GM12878 (cell line): ENCODE results near the gene TCF7L1. TPM values are rescaled to one million over a fixed set of nuclear protein-coding genes. Genes with fewer than 3 reads are reported as not detected.

ENCODE experiments used
- ATAC-seq: fragments of 200-7000 bp; cut with Tn5 transposase; 3 replicates; pipeline ENCODE4 v1.9.1; 2020; ENCODE audit warnings: mild to moderate bottlenecking, moderate library complexity
- BruUV-seq: library from RNA; stranded (reverse); fragments of 400-500 nt; replicated peaks from 2 replicates; lab custom pipeline; 2021; lab: Mats Ljungman, UMichigan
- CTCF ChIA-PET: fragments of 300-600 bp; sonication (Branson Sonifier 250); formaldehyde crosslinking; extraction: SDS; loops from one replicate; lab custom pipeline; 2021; ENCODE audit warnings: inconsistent platforms; lab: Yijun Ruan, JAX
- POLR2A ChIA-PET: fragments of 350-600 bp; formaldehyde crosslinking; extraction: SDS; loops from one replicate; lab custom pipeline; 2021; ENCODE audit warnings: inconsistent platforms; lab: Charles Lee
- RAD21 ChIA-PET: fragments of 300-600 bp; sonication (Branson Sonifier 250); formaldehyde crosslinking; loops from one replicate; lab custom pipeline; 2023; ENCODE audit warnings: antibody characterized with exemption; ENCODE audit not compliant: unreplicated experiment; lab: Charles Lee
- SMC1A ChIA-PET: fragments of 300-600 bp; sonication (Branson Sonifier 250); formaldehyde crosslinking; loops from one replicate; lab custom pipeline; 2023; ENCODE audit not compliant: unreplicated experiment, uncharacterized antibody; lab: Charles Lee
- DNase-seq: peaks from one replicate; pipeline ENCODE4 v3.0.0-alpha.2; 2011; ENCODE audit warnings: low read depth, low spot score
- FAIRE-seq: peaks from 3 replicates; lab custom pipeline; 2011; peaks lifted over from hg19 to GRCh38; lab: Jason Lieb, UNC
- H2AFZ ChIP-seq: 2 replicates; pipeline ENCODE4 v1.6.0; 2011; ENCODE audit warnings: low read depth, low read length, control low read depth; ENCODE audit not compliant: control insufficient read depth
- H3K27ac ChIP-seq: 2 replicates; pipeline ENCODE4 v1.5.1; 2011; ENCODE audit warnings: control low read depth; ENCODE audit not compliant: control insufficient read depth, insufficient read depth
- H3K27me3 ChIP-seq, 2 experiments: replicated peaks in 1 of 2; 2 replicates each; pipeline versions ENCODE4 v1.6.0 to v1.6.1; 2011; ENCODE audit warnings: low read length in 1 of 2; ENCODE audit not compliant: control insufficient read depth in 2 of 2, insufficient read depth in 2 of 2
- H3K36me3 ChIP-seq, 2 experiments: 2 replicates each; pipeline ENCODE4 v1.5.1; 2011; ENCODE audit warnings: low read length in 1 of 2; ENCODE audit not compliant: control insufficient read depth in 2 of 2, insufficient read depth in 2 of 2
- H3K4me1 ChIP-seq: 2 replicates; pipeline ENCODE4 v1.6.1; 2011; ENCODE audit warnings: mild to moderate bottlenecking, low read length, moderate library complexity, mixed read lengths; ENCODE audit not compliant: control insufficient read depth, insufficient read depth
- H3K4me2 ChIP-seq: 2 replicates; pipeline ENCODE4 v1.6.0; 2011; ENCODE audit warnings: control low read depth; ENCODE audit not compliant: control insufficient read depth, insufficient read depth
- H3K4me3 ChIP-seq: fragments of 200-600 bp; sonication (generic); 2 replicates; pipeline ENCODE4 v1.5.1; 2016
- H3K79me2 ChIP-seq: 2 replicates; pipeline ENCODE4 v1.6.0; 2011; ENCODE audit warnings: low read length; ENCODE audit not compliant: control insufficient read depth, insufficient read depth
- H3K9ac ChIP-seq: 2 replicates; pipeline ENCODE4 v1.8.0; 2011; ENCODE audit warnings: low read length, control low read depth, mixed read lengths; ENCODE audit not compliant: control insufficient read depth, insufficient read depth
- H3K9me3 ChIP-seq: replicated peaks from 3 replicates; pipeline ENCODE4 v1.5.1; 2011; ENCODE audit warnings: mild to moderate bottlenecking, low read length; ENCODE audit not compliant: control insufficient read depth, insufficient read depth
- H4K20me1 ChIP-seq: 2 replicates; pipeline ENCODE4 v1.6.0; 2011; ENCODE audit not compliant: control insufficient read depth, insufficient read depth
- BACH1 ChIP-seq: fragments of 450-650 bp; IDR thresholded peaks from 2 replicates; pipeline ENCODE4 v1.6.1; 2017; ENCODE audit warnings: mild to moderate bottlenecking, borderline replicate concordance
- CHD1 ChIP-seq: IDR thresholded peaks from 2 replicates; pipeline ENCODE4 v1.6.1; 2012; ENCODE audit warnings: low read depth, low read length, improper control_type of control experiment
- RAD51 ChIP-seq: fragments of 450-650 bp; IDR thresholded peaks from 2 replicates; pipeline ENCODE4 v1.6.1; 2016; ENCODE audit warnings: moderate library complexity, mild to moderate bottlenecking, inconsistent platforms
- RUNX3 ChIP-seq: IDR thresholded peaks from 2 replicates; pipeline ENCODE4 v1.6.1; 2012; ENCODE audit warnings: low read length, inconsistent platforms
- TCF7 ChIP-seq: IDR thresholded peaks from 2 replicates; pipeline ENCODE4 v1.6.1; 2014; ENCODE audit warnings: antibody characterized with exemption, borderline replicate concordance
- ZBTB40 ChIP-seq: fragments of 450-650 bp; IDR thresholded peaks from 2 replicates; pipeline ENCODE4 v1.6.1; 2016; ENCODE audit warnings: mild to moderate bottlenecking, moderate library complexity, borderline replicate concordance
- WGBS: methylation state at CpG from one replicate; pipeline ENCODE4 v1.1.6; 2016; ENCODE audit warnings: low lambda C conversion rate; ENCODE audit not compliant: insufficient replicate concordance, insufficient coverage; ENCODE audit errors: missing lambda C conversion rate; 5-methylcytosine and 5-hydroxymethylcytosine counted together
- in situ Hi-C: fragments of 300-500 bp; cut with MboI; formaldehyde crosslinking; loops from 9 replicates; pipeline ENCODE4 v1.14.3; 2018; ENCODE audit warnings: mixed read lengths
- intact Hi-C: fragments of 100-400 bp; cut with micrococcal nuclease; formaldehyde crosslinking; loops from one replicate; pipeline ENCODE4 v1.14.2; 2022; ENCODE audit not compliant: unreplicated experiment
- polyA plus RNA-seq, 11 experiments: library from polyadenylated mRNA; depleted of rRNA in 4 of 11; unstranded in 6 of 11; stranded (reverse) in 5 of 11; fragments of >200 nt; fragmentation: Nextera tagmentation in 4 of 11; fragmentation: Illumina TruSeq in 1 of 11; extraction: Ambion mirVana in 4 of 11; extraction: Trizol in 1 of 11; gene quantifications; 1 replicate in 1 of 11; 2 replicates in 10 of 11; pipeline versions ENCODE4 v1.2.1 to v1.2.3, GENCODE V29; 2011 to 2016; ENCODE audit warnings: inconsistent platforms in 2 of 11, missing spikeins in 2 of 11, low read depth in 1 of 11
- total RNA-seq, 4 experiments: library from RNA; depleted of rRNA in 3 of 4; stranded (reverse); fragments of >200 nt in 3 of 4; fragmentation: Illumina TruSeq in 1 of 4; extraction: Trizol in 1 of 4; gene quantifications; 2 replicates each; pipeline versions ENCODE4 v1.2.1 to v1.2.3, GENCODE V29; 2013 to 2021

TCF7L1 gene
- total and polyA plus RNA-seq, 10 of the 15 experiments (the other 5 are each of a cell fraction or from before 2014, with no cell fraction given) = 0.03 to 0.11 (median 0.10) TPM; not detected in 7

GRCh38 chr2:85273738-85274731 lies 140.8 kb downstream of the TCF7L1 start:
- POLR2A ChIA-PET = no interaction called here
- in situ Hi-C loops = no loop called here
- intact Hi-C loops = no loop called here
- CTCF ChIA-PET = interaction anchor here (1.6 to 2.6 kb wide), 3 partner anchors 8 to 348 kb away, joined by 3 to 13 read pairs (median 6); no protein-coding TSS in a partner anchor
- Histone ChIP-seq H3K4me2 (no peak overlapping the region), H3K9me3 (no peaks in the 10 kb centered on the region), H3K4me1 (no peaks in the 10 kb centered on the region), H2AFZ (no peak overlapping the region), H3K27ac (no peak overlapping the region), H3K79me2 (no peaks in the 10 kb centered on the region), H3K36me3 (no peaks in the 10 kb centered on the region), H4K20me1 (no peaks in the 10 kb centered on the region), H3K4me3 (no peak overlapping the region), H3K9ac (no peak overlapping the region), H3K27me3 (peaks cover 7 to 8% of the 10 kb centered on the region in 2 experiments; a peak in 3 of 4 replicates)
- SMC1A ChIA-PET = no interaction called here
- ATAC-seq (no peak; the same call in 2 of the 3 replicates), DNase-seq (no peak), FAIRE-seq (no peak)
- 34% methylated on average over 21 of the region's 21 CpGs for WGBS
- BruUV-seq = no TSS peak
- no peak for TF ChIP-seq CHD1
- TF ChIP-seq RAD51 = no peak
- no peak for TF ChIP-seq TCF7
- no peak for TF ChIP-seq BACH1
- TF ChIP-seq RUNX3 = no peak
- no peak for TF ChIP-seq ZBTB40
- RAD21 ChIA-PET = no interaction called here
